Measurements from ENCODE around the gene RER1.

GRCh38 chr1:2427051-2427450, 35.4 kb downstream of the RER1 start:
- no peak for TF ChIP-seq EZH2phosphoT487 (conservative IDR thresholded peaks at IDR 0.05; ENCODE audit: low read length)
- TF ChIP-seq, protein P1, sequence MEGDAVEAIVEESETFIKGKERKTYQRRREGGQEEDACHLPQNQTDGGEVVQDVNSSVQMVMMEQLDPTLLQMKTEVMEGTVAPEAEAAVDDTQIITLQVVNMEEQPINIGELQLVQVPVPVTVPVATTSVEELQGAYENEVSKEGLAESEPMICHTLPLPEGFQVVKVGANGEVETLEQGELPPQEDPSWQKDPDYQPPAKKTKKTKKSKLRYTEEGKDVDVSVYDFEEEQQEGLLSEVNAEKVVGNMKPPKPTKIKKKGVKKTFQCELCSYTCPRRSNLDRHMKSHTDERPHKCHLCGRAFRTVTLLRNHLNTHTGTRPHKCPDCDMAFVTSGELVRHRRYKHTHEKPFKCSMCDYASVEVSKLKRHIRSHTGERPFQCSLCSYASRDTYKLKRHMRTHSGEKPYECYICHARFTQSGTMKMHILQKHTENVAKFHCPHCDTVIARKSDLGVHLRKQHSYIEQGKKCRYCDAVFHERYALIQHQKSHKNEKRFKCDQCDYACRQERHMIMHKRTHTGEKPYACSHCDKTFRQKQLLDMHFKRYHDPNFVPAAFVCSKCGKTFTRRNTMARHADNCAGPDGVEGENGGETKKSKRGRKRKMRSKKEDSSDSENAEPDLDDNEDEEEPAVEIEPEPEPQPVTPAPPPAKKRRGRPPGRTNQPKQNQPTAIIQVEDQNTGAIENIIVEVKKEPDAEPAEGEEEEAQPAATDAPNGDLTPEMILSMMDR (IDR thresholded peaks at IDR 0.05; ENCODE audit: insufficient read depth, low read length, poor library complexity, severe bottlenecking) = no peak

All from SU-DHL-6 (cell line).